ENCODE results near the gene KIF26B.

KIF26B gene

DNA sequence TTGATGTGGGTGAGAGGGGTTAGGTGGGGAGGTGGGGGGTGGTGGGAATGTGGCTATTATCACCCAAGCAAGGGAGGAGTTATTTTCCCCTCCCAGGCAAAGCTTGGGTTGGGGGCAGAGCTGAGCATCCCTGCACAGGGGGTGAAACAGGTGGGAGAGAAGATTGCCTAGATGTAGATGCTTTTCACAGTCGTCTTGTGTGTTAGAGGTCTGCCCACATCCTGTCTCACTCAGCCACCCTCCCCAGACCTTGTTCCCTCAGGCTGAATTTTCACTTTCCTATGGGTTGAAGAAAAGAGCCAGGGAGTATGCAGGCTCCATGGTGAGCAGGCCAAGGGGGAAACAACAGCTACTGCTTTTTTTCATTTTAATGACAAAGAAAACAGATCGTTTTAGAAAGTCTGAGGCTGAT, 223.5 kb downstream of the KIF26B start:
- peak overlapping the region; percentile 4 for H3K9ac ChIP-seq (ENCODE audit: low read length)
- H3K4me3 ChIP-seq (ENCODE audit: low read depth, low read length) = no peak overlapping the region
- no peaks in the 10 kb centered on the region for H3K27me3 ChIP-seq (ENCODE audit: control insufficient read depth, insufficient read depth, low read length)
- H3K9me3 ChIP-seq (ENCODE audit: control insufficient read depth, insufficient read depth, low read depth, low read length) = no peaks in the 10 kb centered on the region
- peaks cover 26% of the 10 kb centered on the region for H3K4me1 ChIP-seq (ENCODE audit: control insufficient read depth, insufficient read depth, low read length)
- H3K36me3 ChIP-seq (ENCODE audit: control insufficient read depth, insufficient read depth, low read length) = no peaks in the 10 kb centered on the region
- H3K27ac ChIP-seq (ENCODE audit: low read depth, low read length) = peak overlapping the region; percentile 17; the same call in 1 of the 2 replicates

DNA sequence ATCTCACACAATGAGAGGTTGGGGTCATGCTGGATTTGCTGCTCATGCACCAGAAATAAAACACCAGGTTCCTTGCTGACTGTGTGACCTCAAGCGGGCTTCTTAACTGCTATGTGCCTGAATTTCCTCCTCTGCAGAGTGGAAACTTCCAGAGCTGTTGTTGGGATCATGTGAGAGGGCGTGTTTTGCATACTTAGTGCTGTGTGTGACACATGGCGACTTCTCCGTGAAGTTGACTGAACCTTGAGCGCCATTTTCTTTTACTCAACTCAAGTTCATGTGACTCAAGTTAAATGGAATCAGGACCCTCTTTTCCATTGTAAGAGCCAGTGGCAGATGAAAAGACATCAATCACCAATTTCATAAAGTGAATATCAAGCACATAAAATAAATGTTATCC, 224.0 kb downstream of the KIF26B start:
- peak overlapping the region; percentile 4 for H3K9ac ChIP-seq (ENCODE audit: low read length)

GRCh38 chr1:245380790-245381535, 226.2 kb downstream of the KIF26B start:
- Histone ChIP-seq H3K36me3 (ENCODE audit: control insufficient read depth, insufficient read depth, low read length) (no peaks in the 10 kb centered on the region), H3K9me3 (ENCODE audit: control insufficient read depth, insufficient read depth, low read depth, low read length) (no peaks in the 10 kb centered on the region), H3K4me1 (ENCODE audit: control insufficient read depth, insufficient read depth, low read length) (peaks cover 34% of the 10 kb centered on the region), H3K27me3 (ENCODE audit: control insufficient read depth, insufficient read depth, low read length) (no peaks in the 10 kb centered on the region), H3K27ac (ENCODE audit: low read depth, low read length) (no peak overlapping the region), H3K4me3 (ENCODE audit: low read depth, low read length) (no peak overlapping the region), H3K9ac (ENCODE audit: low read length) (no peak overlapping the region)

More for the DNA sequence above, 224.0 kb downstream of the KIF26B start:
- H3K4me1 ChIP-seq (ENCODE audit: control insufficient read depth, insufficient read depth, low read length) = peaks cover 30% of the 10 kb centered on the region
- no peaks in the 10 kb centered on the region for H3K27me3 ChIP-seq (ENCODE audit: control insufficient read depth, insufficient read depth, low read length)
- H3K27ac ChIP-seq (ENCODE audit: low read depth, low read length) = peak overlapping the region; percentile 17; the same call in 1 of the 2 replicates
- no peaks in the 10 kb centered on the region for H3K36me3 ChIP-seq (ENCODE audit: control insufficient read depth, insufficient read depth, low read length)
- no peak overlapping the region for H3K4me3 ChIP-seq (ENCODE audit: low read depth, low read length)
- no peaks in the 10 kb centered on the region for H3K9me3 ChIP-seq (ENCODE audit: control insufficient read depth, insufficient read depth, low read depth, low read length)

- H3K27me3 ChIP-seq (ENCODE audit: control insufficient read depth, insufficient read depth, low read length) = no peaks in the 10 kb centered on the region
- no peak overlapping the region for H3K27ac ChIP-seq (ENCODE audit: low read depth, low read length)
- no peak overlapping the region for H3K4me3 ChIP-seq (ENCODE audit: low read depth, low read length)
- no peaks in the 10 kb centered on the region for H3K36me3 ChIP-seq (ENCODE audit: control insufficient read depth, insufficient read depth, low read length)
- no peaks in the 10 kb centered on the region for H3K9me3 ChIP-seq (ENCODE audit: control insufficient read depth, insufficient read depth, low read depth, low read length)
- no peak overlapping the region for H3K9ac ChIP-seq (ENCODE audit: low read length)
- H3K4me1 ChIP-seq (ENCODE audit: control insufficient read depth, insufficient read depth, low read length) = peaks cover 29% of the 10 kb centered on the region
Observed at GRCh38 chr1:245382981-245383380, 228.2 kb downstream of the KIF26B start.

- no peaks in the 10 kb centered on the region for H3K27me3 ChIP-seq (ENCODE audit: control insufficient read depth, insufficient read depth, low read length)
- no peak overlapping the region for H3K4me3 ChIP-seq (ENCODE audit: low read depth, low read length)
- H3K9ac ChIP-seq (ENCODE audit: low read length) = peak overlapping the region; percentile 21
- no peak overlapping the region for H3K27ac ChIP-seq (ENCODE audit: low read depth, low read length)
- H3K4me1 ChIP-seq (ENCODE audit: control insufficient read depth, insufficient read depth, low read length) = peaks cover 28% of the 10 kb centered on the region
- H3K9me3 ChIP-seq (ENCODE audit: control insufficient read depth, insufficient read depth, low read depth, low read length) = no peaks in the 10 kb centered on the region
- no peaks in the 10 kb centered on the region for H3K36me3 ChIP-seq (ENCODE audit: control insufficient read depth, insufficient read depth, low read length)
Observed at GRCh38 chr1:245383396-245384330, 228.9 kb downstream of the KIF26B start.

GRCh38 chr1:245386297-245386971, 231.6 kb downstream of the KIF26B start:
- H3K36me3 ChIP-seq (ENCODE audit: control insufficient read depth, insufficient read depth, low read length) = no peaks in the 10 kb centered on the region
- H3K9me3 ChIP-seq (ENCODE audit: control insufficient read depth, insufficient read depth, low read depth, low read length) = no peaks in the 10 kb centered on the region
- no peak overlapping the region for H3K4me3 ChIP-seq (ENCODE audit: low read depth, low read length)
- H3K9ac ChIP-seq (ENCODE audit: low read length) = no peak overlapping the region
- H3K27me3 ChIP-seq (ENCODE audit: control insufficient read depth, insufficient read depth, low read length) = no peaks in the 10 kb centered on the region
- H3K4me1 ChIP-seq (ENCODE audit: control insufficient read depth, insufficient read depth, low read length) = peaks cover 21% of the 10 kb centered on the region
- no peak overlapping the region for H3K27ac ChIP-seq (ENCODE audit: low read depth, low read length)

DNA sequence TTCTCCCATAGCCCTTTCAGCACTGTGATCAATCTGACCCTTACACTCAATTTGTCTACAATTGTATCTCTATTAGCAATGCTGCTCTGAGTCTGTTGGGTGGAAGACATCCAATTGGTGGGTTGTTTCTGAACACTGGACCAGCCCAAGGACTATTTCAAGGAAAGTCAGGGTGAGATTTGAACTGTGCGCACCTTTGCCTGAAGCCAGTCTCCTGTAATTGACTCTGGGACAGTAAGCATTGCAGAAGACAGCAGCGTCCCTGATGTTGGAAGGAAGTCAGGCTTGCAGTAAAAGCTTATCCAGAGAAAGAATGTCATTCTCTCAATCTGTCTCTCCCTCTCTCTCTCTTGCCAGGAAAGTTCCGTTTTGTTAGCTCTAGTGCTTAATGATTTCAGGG, 233.9 kb downstream of the KIF26B start:
- no peak overlapping the region for H3K4me3 ChIP-seq (ENCODE audit: low read depth, low read length)
- no peak overlapping the region for H3K9ac ChIP-seq (ENCODE audit: low read length)
- H3K27me3 ChIP-seq (ENCODE audit: control insufficient read depth, insufficient read depth, low read length) = no peaks in the 10 kb centered on the region

DNA sequence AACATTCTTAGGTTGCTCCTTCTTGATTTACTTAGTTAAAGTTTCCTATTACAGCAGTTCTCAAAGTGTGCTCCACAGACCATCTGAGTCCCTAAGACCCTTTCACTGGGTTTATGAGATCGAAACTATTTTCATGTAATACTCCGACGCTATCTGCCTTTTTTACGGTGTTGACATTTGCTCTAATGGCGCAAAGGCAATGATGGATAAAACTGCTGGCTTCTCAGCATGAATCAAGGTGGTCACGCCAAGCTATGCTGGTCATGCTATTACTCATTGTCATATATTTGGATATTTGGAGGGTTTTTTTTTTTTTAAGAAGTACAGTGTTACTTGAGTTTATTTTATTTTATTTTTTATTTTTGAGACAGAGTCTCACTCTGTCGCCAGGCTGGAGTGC, 235.1 kb downstream of the KIF26B start:
- Histone ChIP-seq H3K27ac (ENCODE audit: low read depth, low read length) (no peak overlapping the region), H3K9me3 (ENCODE audit: control insufficient read depth, insufficient read depth, low read depth, low read length) (no peaks in the 10 kb centered on the region), H3K4me3 (ENCODE audit: low read depth, low read length) (no peak overlapping the region), H3K9ac (ENCODE audit: low read length) (no peak overlapping the region), H3K27me3 (ENCODE audit: control insufficient read depth, insufficient read depth, low read length) (no peaks in the 10 kb centered on the region), H3K36me3 (ENCODE audit: control insufficient read depth, insufficient read depth, low read length) (no peaks in the 10 kb centered on the region), H3K4me1 (ENCODE audit: control insufficient read depth, insufficient read depth, low read length) (peaks cover 8% of the 10 kb centered on the region)

More for the DNA sequence above, 233.9 kb downstream of the KIF26B start:
- Histone ChIP-seq H3K9me3 (ENCODE audit: control insufficient read depth, insufficient read depth, low read depth, low read length) (no peaks in the 10 kb centered on the region), H3K4me1 (ENCODE audit: control insufficient read depth, insufficient read depth, low read length) (peaks cover 13% of the 10 kb centered on the region), H3K36me3 (ENCODE audit: control insufficient read depth, insufficient read depth, low read length) (no peaks in the 10 kb centered on the region), H3K27ac (ENCODE audit: low read depth, low read length) (no peak overlapping the region)

- H3K36me3 ChIP-seq (ENCODE audit: control insufficient read depth, insufficient read depth, low read length) = no peaks in the 10 kb centered on the region
- no peaks in the 10 kb centered on the region for H3K27me3 ChIP-seq (ENCODE audit: control insufficient read depth, insufficient read depth, low read length)
- H3K4me3 ChIP-seq (ENCODE audit: low read depth, low read length) = no peak overlapping the region
- H3K4me1 ChIP-seq (ENCODE audit: control insufficient read depth, insufficient read depth, low read length) = peaks cover 8% of the 10 kb centered on the region
- H3K9ac ChIP-seq (ENCODE audit: low read length) = no peak overlapping the region
- H3K27ac ChIP-seq (ENCODE audit: low read depth, low read length) = no peak overlapping the region
- H3K9me3 ChIP-seq (ENCODE audit: control insufficient read depth, insufficient read depth, low read depth, low read length) = no peaks in the 10 kb centered on the region
Observed at GRCh38 chr1:245390975-245391374, 236.2 kb downstream of the KIF26B start.

- Histone ChIP-seq H3K9ac (ENCODE audit: low read length) (no peak overlapping the region), H3K27me3 (ENCODE audit: control insufficient read depth, insufficient read depth, low read length) (no peaks in the 10 kb centered on the region), H3K9me3 (ENCODE audit: control insufficient read depth, insufficient read depth, low read depth, low read length) (no peaks in the 10 kb centered on the region), H3K36me3 (ENCODE audit: control insufficient read depth, insufficient read depth, low read length) (no peaks in the 10 kb centered on the region), H3K4me1 (ENCODE audit: control insufficient read depth, insufficient read depth, low read length) (peaks cover 3% of the 10 kb centered on the region), H3K27ac (ENCODE audit: low read depth, low read length) (no peak overlapping the region), H3K4me3 (ENCODE audit: low read depth, low read length) (no peak overlapping the region)
Observed at GRCh38 chr1:245393694-245394093, 238.9 kb downstream of the KIF26B start.

Measured in HUES6 (cell line).